ENCODE data around the gene HDDC3.
A peak's percentile ranks its signal among the peaks of the same experiment; 100 is the strongest.
"Not testable (repeated sequence)": the region's sequence is repeated elsewhere in the genome, so short reads cannot be mapped to it uniquely, and the experiment has no call there.

HDDC3 gene

GRCh38 chr15:90901175-90902039, 30.9 kb downstream of the HDDC3 start:
- H3K27ac ChIP-seq = peak overlapping the region; percentile 93
- no peak for TF ChIP-seq CTCF (IDR thresholded peaks at IDR 0.05)
- TF ChIP-seq ZFX (IDR thresholded peaks at IDR 0.05; ENCODE audit: borderline replicate concordance) = no peak

GRCh38 chr15:90897131-90897655, 35.2 kb downstream of the HDDC3 start:
- not testable (repeated sequence) for H3K27ac ChIP-seq

- TF ChIP-seq CTCF (IDR thresholded peaks at IDR 0.05) (no peak), ZFX (IDR thresholded peaks at IDR 0.05; ENCODE audit: borderline replicate concordance) (no peak)
- H3K27ac ChIP-seq = no peak overlapping the region
Measured at GRCh38 chr15:90895571-90896117, 36.7 kb downstream of the HDDC3 start.

- H3K27ac ChIP-seq = no peak overlapping the region
- TF ChIP-seq ZFX (IDR thresholded peaks at IDR 0.05; ENCODE audit: borderline replicate concordance) = no peak
- TF ChIP-seq CTCF (IDR thresholded peaks at IDR 0.05) = peak; percentile 53
Measured at GRCh38 chr15:90893175-90894090, 38.9 kb downstream of the HDDC3 start.

- TF ChIP-seq ZFX (IDR thresholded peaks at IDR 0.05; ENCODE audit: borderline replicate concordance) (no peak), CTCF (IDR thresholded peaks at IDR 0.05) (no peak)
- no peak overlapping the region for H3K27ac ChIP-seq
Measured at GRCh38 chr15:90892498-90893174, 39.7 kb downstream of the HDDC3 start.

- TF ChIP-seq ZFX (IDR thresholded peaks at IDR 0.05; ENCODE audit: borderline replicate concordance) = no peak
- TF ChIP-seq CTCF (IDR thresholded peaks at IDR 0.05) = no peak
- no peak overlapping the region for H3K27ac ChIP-seq
Measured at GRCh38 chr15:90892023-90892422, 40.3 kb downstream of the HDDC3 start.
